Measurements from ENCODE around the gene CHCHD2. TPM values are rescaled to one million over a fixed set of nuclear protein-coding genes. Genes with fewer than 3 reads are reported as not detected.
"Not testable (repeated sequence)": the region's sequence is repeated elsewhere in the genome, so short reads cannot be mapped to it uniquely, and the experiment has no call there.

The CHCHD2 gene, protein sequence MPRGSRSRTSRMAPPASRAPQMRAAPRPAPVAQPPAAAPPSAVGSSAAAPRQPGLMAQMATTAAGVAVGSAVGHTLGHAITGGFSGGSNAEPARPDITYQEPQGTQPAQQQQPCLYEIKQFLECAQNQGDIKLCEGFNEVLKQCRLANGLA
- polyA plus RNA-seq (ENCODE audit: insufficient read length in 4 of 4), result 100 to 1,000 TPM; 256 to 315 (median 289) TPM

DNA sequence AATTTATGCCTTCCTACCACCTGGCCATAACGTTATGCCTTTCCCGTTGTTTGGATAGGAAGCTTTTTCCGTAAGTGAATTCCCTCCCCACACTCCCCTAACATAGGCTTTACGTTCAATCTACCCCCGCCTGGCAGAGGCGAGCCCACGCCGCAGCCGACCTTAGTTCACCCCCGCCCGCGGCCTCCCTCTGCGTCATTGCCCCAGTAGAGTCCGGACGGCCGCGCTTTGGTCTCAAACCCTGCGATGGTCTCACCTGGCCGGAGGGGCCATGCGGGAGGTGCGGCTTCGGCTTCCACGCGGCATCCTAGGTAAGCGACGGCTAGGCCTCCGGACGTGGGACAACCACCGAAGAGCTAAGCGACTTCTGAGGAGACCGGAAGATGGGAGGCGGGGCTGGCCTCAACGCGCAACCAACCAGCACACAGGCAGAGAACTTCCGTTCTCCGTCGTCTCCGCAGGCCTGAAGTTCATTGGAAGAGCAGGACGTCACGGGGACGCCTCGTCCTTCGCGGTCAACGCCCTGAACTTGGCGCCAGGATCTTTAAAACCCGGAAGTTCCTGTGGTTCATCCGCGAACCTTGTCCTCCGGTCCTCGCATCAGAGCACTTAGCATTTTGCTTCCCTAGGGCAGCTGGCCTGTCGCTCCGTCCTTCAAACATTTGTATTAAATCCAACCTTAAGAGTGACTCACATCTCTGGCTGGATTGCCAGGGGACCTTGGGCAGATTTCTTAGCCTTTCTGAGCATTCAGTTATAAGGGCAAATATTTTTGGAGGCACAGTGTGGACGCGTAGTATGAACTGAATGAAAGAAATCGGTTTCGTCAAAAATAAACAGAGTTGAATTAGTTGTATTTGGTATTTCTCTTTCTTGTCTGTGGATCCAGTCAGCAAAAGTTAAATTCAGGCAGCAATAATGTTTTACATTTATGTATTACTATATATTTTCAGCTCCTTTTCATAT lies at the start of gene CHCHD2:
CHCHD2 (minus strand) TSS at position 369 of the 966 bp plus-strand sequence; CDS start at position 306, 63 bp downstream.
- DNase-seq (ENCODE audit: low read depth in 4 of 4, low spot score in 3 of 4), result peak; percentile 92 to 97 (median 96)

DNA sequence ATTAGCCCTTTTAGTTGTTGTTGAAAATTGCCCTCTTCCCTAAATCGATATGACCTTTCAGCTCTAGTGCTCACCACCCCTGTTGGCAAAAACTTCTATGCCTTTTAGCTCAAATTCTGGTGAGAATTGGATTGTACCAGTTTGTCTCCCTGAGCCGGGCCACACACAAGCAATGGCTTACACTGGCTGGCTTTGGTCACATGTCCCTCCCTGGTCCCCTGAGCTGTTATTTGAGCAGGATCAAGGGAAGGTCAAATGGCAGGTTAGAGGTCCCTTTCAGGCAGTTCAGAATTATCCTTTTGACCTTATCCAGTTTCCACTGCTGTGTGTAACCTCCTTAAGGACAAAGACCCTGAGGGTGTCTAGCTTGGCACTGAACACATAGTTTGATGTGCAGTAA lies 24.8 kb upstream of the CHCHD2 start:
- not testable (repeated sequence) for DNase-seq (ENCODE audit: low read depth in 4 of 4, low spot score in 3 of 4)

DNA sequence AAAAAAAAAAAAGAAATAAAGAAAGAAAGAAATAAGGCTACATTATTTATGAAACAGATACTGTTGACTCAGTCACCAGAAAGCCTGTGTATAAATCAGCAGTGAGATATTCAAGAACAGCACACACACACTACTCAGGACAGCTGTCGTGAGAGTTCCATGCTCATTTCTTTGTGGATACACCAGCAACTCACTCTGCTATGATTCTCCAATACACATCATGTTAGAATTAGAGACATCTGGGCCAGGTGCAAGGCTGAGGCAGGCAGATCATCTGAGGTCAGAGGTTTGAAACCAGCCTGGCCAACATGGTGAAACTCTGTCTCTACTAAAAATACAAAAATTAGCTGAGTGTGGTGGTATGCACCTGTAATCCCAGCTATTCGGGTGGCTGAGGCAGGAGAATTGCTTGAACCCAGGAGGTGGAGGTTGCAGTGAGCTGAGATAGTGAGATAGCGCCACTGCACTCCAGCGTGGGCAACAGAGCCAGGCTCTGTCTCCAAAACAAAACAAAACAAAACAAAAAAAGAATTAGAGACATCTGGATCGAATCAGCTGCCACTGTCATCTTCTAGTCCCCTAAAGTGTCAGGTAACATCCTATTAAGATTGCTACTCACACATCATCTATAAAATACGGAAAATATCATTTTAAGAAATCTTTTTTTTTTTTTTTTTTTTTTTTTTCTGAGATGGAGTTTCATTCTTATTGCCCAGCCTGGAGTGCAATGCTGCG lies 21.1 kb upstream of the CHCHD2 start:
- DNase-seq (ENCODE audit: low read depth in 4 of 4, low spot score in 3 of 4), result no peak

DNA sequence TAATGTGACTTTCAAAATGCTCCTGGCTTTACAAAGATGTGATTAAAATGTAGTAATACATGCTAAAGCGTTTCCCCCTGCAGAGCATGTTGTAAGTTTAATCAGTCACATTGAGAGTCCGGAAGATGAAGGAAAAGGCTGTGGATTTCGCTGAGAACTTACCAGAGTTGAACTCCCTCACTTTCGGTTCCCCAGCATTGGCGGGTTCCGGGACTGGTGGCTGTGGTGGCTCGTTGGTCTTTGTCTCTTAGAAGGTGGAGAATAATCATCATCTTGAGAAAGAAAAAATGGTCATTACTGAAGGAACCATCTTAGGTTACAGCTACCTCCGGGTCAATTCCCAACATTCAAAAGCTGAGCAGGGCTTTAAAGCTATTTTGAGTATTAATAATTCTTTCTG lies 19.6 kb upstream of the CHCHD2 start:
- DNase-seq (ENCODE audit: low read depth in 4 of 4, low spot score in 3 of 4), result no peak

DNA sequence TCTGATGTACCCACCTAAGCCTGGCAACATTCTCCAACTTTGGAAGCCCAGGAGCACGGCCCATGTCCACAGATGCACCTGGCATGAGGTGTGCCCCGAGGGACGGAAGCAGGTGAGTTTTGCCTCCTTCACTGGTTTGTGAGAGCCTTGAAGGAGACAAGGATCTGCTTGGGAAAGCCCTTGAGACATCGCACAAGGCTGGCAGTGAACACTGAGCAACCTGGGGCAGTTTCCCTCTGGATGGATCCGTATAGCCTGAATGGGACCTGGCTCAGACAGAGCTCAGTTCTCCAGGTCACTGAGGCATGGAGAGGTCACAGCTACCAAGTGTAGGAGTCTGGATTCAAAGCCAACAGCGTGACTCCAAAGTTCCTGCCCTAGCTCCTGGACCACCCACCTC lies 18.7 kb upstream of the CHCHD2 start:
- no peak for DNase-seq (ENCODE audit: low read depth in 4 of 4, low spot score in 3 of 4)

DNA sequence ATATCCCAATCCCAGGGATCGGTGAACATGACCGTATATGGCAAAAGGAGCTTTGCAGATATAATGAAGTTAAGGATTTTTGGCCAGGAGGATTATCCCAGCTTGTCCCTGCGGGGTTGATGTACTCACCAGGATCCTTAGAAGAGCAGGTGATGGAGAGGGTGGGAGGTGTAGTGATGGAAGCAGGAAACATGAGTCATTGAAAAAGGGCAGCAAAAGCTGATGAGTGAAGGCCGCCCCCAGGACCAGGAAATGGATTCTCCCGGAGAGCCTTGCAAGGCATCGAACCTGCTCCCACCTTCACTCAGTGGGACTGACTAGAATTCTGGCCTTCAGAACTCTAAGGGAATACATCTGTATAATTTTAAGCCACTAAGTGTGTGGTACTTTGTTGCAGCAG lies 15.2 kb upstream of the CHCHD2 start:
- no peak for DNase-seq (ENCODE audit: low read depth in 4 of 4, low spot score in 3 of 4)

DNA sequence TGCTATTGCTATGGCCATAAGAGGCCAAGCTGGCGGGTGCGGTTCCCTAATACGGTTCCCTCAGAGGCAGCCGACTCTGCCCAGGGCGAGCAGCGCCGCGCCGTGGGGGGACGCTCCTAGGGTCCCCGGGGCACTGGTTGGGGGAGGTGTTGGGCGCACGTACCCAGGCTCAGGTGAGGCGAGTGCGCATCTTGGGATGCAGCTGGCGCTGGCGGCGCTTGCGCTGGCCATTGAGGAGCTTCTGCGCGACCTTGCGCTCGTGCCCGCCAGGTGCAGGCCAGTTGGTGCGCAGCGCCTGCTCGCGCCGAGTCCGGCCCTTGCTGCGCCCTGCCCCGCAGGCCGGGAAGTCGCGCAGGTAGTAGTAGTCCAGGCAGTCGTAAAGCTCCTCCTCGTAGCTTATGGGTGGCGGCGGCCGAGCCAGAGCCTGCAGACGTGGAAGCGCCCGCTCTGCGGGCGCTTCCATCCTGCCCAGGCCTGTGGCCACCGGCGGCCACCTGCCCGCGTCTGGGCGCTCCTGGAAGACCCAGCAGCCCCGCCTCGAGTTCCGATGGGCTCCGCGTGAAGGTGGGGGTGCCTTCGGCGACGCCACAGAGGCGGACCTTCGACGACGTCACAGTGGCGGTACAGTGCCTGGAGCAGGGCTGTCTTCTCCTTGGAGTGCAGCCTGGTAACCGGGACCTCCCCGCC lies 9.7 kb upstream of the CHCHD2 start, which contains the start of gene NUPR2:
NUPR2 (minus strand) TSS at position 566 of the 687 bp plus-strand sequence; CDS start at position 463, 103 bp downstream.
- DNase-seq (ENCODE audit: low read depth in 4 of 4, low spot score in 3 of 4), result peak in 1 of 4 donors; percentile 32

DNA sequence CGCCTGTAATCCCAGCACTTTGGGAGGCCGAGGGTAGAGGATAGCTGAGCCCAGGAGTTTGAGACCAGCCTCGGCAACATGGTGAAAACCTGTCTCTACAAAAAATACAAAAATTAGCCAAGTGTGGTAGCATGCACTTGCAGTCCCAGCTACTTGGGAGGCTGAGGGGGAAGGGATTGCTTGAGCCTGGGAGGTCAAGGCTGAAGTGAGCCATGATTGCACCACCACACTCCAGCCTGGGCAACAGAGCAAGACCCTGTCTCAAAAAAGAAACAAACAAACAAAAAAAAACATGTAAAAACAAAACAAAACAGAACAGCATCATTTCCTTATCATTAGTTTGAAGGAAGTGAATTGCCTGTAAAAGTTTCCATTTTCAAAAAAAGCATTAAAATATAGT lies 6.0 kb upstream of the CHCHD2 start:
- DNase-seq (ENCODE audit: low read depth in 4 of 4, low spot score in 3 of 4), result not testable (repeated sequence)

DNA sequence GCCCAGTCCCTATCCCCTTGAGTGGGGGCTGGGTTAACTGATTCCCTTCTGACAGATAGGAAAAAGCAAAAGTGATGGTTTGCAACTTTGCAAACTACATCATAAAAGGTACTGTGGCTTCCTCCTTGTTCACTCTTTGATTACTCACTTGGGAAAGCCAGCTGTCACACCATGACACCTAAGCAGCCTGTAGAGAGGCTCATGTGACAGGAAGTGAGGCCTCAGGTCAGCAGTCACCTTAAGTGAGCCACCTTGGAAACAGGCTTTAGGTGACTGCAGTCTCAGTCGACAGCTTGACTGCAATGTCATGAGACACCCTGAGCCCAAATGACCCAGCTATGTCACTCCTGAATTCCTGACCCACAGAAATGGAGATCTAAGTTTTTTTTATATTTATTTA lies 4.3 kb upstream of the CHCHD2 start:
- DNase-seq (ENCODE audit: low read depth in 4 of 4, low spot score in 3 of 4), result no peak

DNA sequence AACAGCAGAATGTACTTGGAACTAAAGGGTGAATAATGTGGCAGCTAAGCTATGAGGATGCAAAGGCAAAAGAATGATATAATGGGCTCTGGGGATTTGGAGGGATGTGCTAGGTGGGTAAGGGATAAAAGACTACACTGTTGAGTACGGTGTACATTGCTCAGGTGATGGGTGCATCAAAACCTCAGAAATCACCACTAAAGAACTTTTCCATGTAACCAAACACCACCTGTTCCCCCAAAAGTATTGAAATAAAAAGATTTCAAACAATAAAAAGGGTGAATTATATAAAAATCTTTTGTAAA lies 1.6 kb upstream of the CHCHD2 start:
- no peak for DNase-seq (ENCODE audit: low read depth in 4 of 4, low spot score in 3 of 4)

DNA sequence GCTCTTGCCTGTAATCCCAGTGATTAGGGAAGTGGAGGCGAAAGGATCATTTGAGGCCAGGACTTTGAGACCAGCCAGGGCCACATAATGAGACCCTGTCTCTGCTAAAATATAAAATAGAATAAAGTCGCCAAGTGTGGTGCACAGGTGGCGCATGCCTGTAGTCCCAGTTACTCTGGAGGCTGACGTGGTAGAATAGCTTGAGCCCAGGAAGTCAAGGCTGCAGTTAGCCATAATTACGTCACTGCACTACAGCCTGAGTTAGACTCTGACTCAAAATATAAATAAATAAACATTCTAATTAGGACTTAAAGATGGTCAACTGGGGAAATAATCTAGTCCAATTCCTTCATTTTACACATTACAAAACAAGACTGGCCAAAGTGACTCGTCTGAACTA lies 768 bp downstream of the CHCHD2 start:
- no peak for DNase-seq (ENCODE audit: low read depth in 4 of 4, low spot score in 3 of 4)

DNA sequence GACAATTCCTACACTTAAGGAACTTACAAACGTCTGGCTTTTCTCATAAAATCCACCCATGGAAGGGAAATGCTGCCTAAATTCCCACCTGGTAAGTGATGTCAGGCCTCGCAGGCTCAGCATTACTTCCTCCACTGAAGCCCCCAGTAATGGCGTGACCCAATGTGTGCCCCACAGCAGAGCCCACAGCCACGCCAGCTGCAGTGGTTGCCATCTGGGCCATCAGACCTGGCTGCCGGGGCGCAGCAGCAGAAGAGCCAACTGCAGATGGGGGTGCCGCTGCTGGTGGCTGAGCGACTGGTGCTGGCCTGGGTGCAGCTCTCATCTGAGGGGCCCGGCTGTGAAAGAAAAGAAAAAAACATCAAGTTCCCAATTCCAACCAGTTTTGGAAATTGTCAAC lies 2.1 kb downstream of the CHCHD2 start:
- DNase-seq (ENCODE audit: low read depth in 4 of 4, low spot score in 3 of 4), result not testable (repeated sequence)

DNA sequence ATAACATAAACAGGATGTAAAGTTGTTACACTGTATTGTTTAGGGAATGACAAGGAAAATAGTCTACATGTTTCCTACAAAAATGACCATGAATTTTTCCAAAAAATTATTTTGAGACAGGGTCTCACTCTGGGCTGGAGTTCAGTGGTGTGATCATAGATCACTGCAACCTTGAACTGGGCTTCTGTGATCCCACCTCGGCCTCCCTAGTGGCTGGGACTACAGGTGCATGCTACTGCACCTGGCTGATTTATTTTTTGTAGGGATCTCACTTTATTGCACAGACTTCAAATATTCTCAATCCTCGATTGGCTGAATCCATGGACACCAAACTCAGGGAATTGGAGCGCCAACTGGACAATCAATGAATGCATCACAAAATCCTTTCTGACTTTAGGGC lies 6.6 kb downstream of the CHCHD2 start:
- DNase-seq (ENCODE audit: low read depth in 4 of 4, low spot score in 3 of 4), result no peak

DNA sequence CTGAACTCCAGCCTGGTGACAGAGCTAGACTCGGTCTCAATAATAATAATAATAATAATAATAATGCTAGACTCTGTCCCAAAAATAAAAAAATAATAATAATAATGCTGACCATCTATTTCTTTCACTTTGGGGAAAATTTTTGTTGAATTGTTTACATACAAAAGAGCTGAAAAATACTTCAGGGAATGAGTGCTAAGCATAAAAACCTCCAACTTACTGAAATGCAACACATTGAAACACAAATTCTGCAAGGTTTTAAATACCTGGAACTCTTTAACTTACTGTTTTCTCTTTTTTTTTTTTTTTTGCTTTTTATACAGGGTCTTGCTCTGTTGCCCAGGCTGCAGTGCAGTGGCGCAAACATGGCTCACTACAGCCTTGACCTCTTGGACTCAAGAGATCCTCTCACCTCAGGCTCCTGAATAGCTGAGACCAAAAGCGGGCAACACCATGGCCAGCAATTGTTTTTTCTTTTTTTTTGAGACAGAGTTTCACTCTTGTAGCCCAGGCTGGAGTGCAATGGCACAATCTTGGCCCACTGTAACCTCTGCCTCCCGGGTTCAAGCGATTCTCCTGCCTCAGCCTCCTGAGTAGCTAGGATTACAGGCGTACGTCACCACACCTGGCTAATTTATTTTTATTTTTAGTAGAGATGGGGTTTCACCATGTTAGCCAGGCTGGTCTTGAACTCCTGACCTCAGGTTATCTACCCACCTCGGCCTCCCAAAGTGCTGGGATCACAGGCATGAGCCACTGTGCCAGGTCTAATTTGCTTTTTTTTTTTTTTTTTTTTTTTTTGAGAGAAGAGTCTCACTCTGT lies 7.9 kb downstream of the CHCHD2 start:
- DNase-seq (ENCODE audit: low read depth in 4 of 4, low spot score in 3 of 4), result not testable (repeated sequence)

DNA sequence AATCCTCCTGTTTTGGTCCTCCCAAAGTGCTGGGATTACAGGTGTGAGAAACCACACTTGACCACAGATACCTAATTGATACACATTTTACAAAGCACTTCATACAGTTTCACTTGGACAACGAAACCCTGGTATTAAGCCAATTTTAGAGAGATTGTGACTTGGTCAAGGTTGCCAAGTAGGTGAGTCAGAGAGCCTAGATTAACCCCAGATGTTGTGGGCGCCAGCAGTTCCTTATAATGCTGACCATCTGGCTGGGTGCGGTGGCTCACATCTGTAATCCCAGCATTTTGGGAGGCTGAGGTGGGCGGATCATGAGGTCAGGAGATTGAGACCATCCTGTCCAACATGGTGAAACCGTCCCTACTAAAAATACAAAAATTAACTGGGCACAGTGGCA lies 8.6 kb downstream of the CHCHD2 start:
- no peak for DNase-seq (ENCODE audit: low read depth in 4 of 4, low spot score in 3 of 4)

DNA sequence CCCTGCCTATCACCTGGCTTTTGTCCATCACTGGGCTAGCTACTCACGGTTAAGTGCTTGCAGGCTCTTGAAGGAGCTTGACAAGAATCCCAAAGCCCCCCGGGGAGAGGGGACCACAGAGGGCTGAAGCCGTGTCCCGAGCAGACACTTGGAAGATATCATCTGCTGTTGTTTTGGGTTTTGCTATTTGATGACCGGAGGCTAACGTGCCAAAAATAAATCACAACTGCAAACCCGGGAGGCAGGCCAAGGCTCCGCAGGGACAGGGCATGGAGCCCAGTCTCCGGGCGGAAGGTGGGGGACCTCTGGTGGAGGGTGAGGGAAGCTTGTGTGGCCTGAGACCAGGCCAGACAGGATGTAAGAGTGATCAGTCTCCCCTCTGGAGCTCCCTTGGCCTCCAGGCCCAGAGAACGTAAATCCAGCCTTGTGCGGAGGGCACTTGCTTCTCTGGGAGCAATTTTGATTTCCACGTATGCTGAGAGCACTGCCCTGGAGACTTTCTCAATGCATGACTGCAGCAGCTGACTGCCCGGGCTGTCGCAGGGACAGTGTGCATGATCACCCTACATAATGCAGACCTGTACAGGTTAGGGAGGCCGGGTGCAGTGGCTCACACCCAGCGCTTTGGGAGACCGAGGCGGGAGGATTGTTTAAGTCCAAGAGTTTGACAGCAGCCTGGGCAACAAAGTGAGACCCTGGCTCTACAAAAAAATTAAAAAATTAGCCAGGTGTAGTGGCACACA lies 13.3 kb downstream of the CHCHD2 start, which contains the start of gene PHKG1:
PHKG1 (minus strand) TSS at position 164 of the 743 bp plus-strand sequence. CDS start 4,011 bp downstream, outside the sequence.
- no peak for DNase-seq (ENCODE audit: low read depth in 4 of 4, low spot score in 3 of 4)

DNA sequence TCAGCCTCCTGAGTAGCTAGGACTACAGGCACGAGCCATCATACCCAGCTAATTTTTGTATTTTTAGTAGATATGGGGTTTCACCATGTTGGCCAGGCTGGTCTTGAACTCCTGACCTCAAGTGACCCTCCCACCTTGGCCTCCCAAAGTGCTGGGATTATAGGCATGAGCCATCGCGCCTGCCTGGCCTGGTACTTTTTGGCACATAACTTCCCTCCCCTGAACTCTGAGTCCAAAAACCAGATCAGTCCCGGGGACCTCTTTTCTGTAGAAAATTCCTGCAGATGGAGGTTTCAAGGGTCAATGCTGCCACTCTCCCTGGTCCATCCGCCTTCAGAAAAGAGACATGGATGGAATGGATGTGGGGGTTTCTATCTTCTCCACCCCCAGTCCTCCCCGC lies 13.9 kb downstream of the CHCHD2 start:
- DNase-seq (ENCODE audit: low read depth in 4 of 4, low spot score in 3 of 4), result not testable (repeated sequence)

DNA sequence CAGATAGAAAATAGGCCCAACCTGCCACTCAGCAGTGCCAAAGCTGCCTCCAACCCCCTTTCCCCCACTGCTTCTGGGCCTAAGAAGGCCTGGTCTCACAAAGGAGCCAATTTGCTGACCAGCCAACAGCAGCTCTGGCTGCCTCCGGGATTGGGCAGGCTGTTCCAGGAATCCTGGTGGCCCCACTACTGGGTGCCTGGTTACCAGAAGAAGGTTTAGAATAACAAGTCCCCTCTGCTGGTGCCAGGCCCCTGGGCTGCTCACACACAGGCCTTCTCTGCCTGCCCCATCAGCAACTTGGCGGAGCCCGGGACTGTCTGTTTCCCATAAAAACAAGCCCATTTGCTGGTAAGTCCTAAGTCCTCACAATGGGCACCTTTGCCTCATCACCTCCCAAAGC lies 14.7 kb downstream of the CHCHD2 start:
- no peak for DNase-seq (ENCODE audit: low read depth in 4 of 4, low spot score in 3 of 4)

DNA sequence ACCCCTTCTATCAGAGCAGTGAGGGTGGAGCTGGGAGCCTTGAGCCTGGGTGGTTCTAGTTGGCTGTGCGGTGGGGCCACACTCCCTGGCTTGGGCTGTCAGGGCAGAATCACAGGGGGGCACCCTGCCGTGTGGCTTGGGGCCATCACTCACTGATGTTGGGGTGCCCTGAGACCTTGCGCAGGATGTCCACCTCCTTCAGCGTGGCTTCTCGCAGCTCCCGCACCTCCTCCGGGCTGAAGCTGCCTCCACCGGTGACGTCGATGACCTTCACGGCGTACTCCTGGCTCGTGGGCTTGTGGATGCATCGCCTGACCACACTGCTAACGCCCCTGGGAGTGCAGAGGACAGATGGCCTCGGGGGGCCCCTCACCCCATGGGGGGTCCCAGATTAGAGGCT lies 18.8 kb downstream of the CHCHD2 start:
- DNase-seq (ENCODE audit: low read depth in 4 of 4, low spot score in 3 of 4), result no peak

All from right renal pelvis (tissue), 4 donors.